ENCODE data around the gene HPS1. TPM values are rescaled to one million over a fixed set of nuclear protein-coding genes. Genes with fewer than 3 reads are reported as not detected.

HPS1 gene
- total RNA-seq, 1 donor from 2014 or later, result 34.7 TPM

- H2AFZ ChIP-seq (ENCODE audit: low read depth, low read length), result no peak overlapping the region
- no peak overlapping the region for H3K27ac ChIP-seq (ENCODE audit: low read depth, low read length)
- H3K36me3 Mint-ChIP-seq (ENCODE audit: low read depth, unreplicated experiment), result no peaks in the 10 kb centered on the region
- H3K9ac ChIP-seq (ENCODE audit: low read length), result no peak overlapping the region
- H3K79me2 ChIP-seq (ENCODE audit: insufficient read depth, low read length), result no peaks in the 10 kb centered on the region
- H3K27me3 Mint-ChIP-seq (ENCODE audit: low read depth, unreplicated experiment), result peaks cover 13% of the 10 kb centered on the region
- H3K4me1 Mint-ChIP-seq (ENCODE audit: low read depth, unreplicated experiment), result peaks cover 3% of the 10 kb centered on the region
- no peak overlapping the region for H3K27ac Mint-ChIP-seq (ENCODE audit: unreplicated experiment)
- H3K4me2 ChIP-seq (ENCODE audit: low read length), result no peak overlapping the region
- H3K4me3 Mint-ChIP-seq (ENCODE audit: unreplicated experiment), result no peak overlapping the region
- peaks cover 5% of the 10 kb centered on the region for H3K4me1 ChIP-seq (ENCODE audit: insufficient read depth, low read length)
- H3K9me3 Mint-ChIP-seq (ENCODE audit: unreplicated experiment), result no peaks in the 10 kb centered on the region
- TF ChIP-seq EZH2 (IDR thresholded peaks at IDR 0.05; ENCODE audit: insufficient read depth, low read length), result no peak
- TF ChIP-seq CTCF (IDR thresholded peaks at IDR 0.05; ENCODE audit: insufficient read depth, low read depth, low read length), result no peak
- no peaks in the 10 kb centered on the region for H3K27me3 ChIP-seq (ENCODE audit: insufficient read depth, low read length)
- H3K36me3 ChIP-seq (ENCODE audit: insufficient read depth, low read length), result no peaks in the 10 kb centered on the region
- no peaks in the 10 kb centered on the region for H3K9me3 ChIP-seq (ENCODE audit: insufficient read depth, low read depth, low read length)
- FAIRE-seq (no peak), DNase-seq (ENCODE audit: low read depth) (no peak)
- H3K4me3 ChIP-seq (ENCODE audit: insufficient read depth, low read depth, low read length), result no peak overlapping the region
- H4K20me1 ChIP-seq (ENCODE audit: insufficient read depth, low read length), result no peaks in the 10 kb centered on the region
Observed at GRCh38 chr10:98472196-98472595, 25.5 kb upstream of the HPS1 start.

- no peak overlapping the region for H2AFZ ChIP-seq (ENCODE audit: low read depth, low read length)
- Mint-ChIP-seq H3K4me1 (ENCODE audit: low read depth, unreplicated experiment) (peaks cover 3% of the 10 kb centered on the region), H3K27ac (ENCODE audit: unreplicated experiment) (no peak overlapping the region)
Observed at GRCh38 chr10:98470850-98471249, 24.1 kb upstream of the HPS1 start.

More at GRCh38 chr10:98470850-98471249, 24.1 kb upstream of the HPS1 start:
- H3K36me3 ChIP-seq (ENCODE audit: insufficient read depth, low read length), result no peaks in the 10 kb centered on the region
- Mint-ChIP-seq H3K36me3 (ENCODE audit: low read depth, unreplicated experiment) (no peaks in the 10 kb centered on the region), H3K9me3 (ENCODE audit: unreplicated experiment) (no peaks in the 10 kb centered on the region), H3K27me3 (ENCODE audit: low read depth, unreplicated experiment) (peaks cover 15% of the 10 kb centered on the region), H3K4me3 (ENCODE audit: unreplicated experiment) (no peak overlapping the region)
- H4K20me1 ChIP-seq (ENCODE audit: insufficient read depth, low read length), result no peaks in the 10 kb centered on the region
- no peak overlapping the region for H3K27ac ChIP-seq (ENCODE audit: low read depth, low read length)
- no peaks in the 10 kb centered on the region for H3K9me3 ChIP-seq (ENCODE audit: insufficient read depth, low read depth, low read length)
- H3K9ac ChIP-seq (ENCODE audit: low read length), result no peak overlapping the region
- TF ChIP-seq CTCF (IDR thresholded peaks at IDR 0.05; ENCODE audit: insufficient read depth, low read depth, low read length) (no peak), EZH2 (IDR thresholded peaks at IDR 0.05; ENCODE audit: insufficient read depth, low read length) (no peak)
- FAIRE-seq (no peak), DNase-seq (ENCODE audit: low read depth) (no peak)
- no peak overlapping the region for H3K4me3 ChIP-seq (ENCODE audit: insufficient read depth, low read depth, low read length)
- no peaks in the 10 kb centered on the region for H3K79me2 ChIP-seq (ENCODE audit: insufficient read depth, low read length)
- no peaks in the 10 kb centered on the region for H3K27me3 ChIP-seq (ENCODE audit: insufficient read depth, low read length)
- peaks cover 5% of the 10 kb centered on the region for H3K4me1 ChIP-seq (ENCODE audit: insufficient read depth, low read length)
- no peak overlapping the region for H3K4me2 ChIP-seq (ENCODE audit: low read length)
